ENCODE results near the gene USP38. TPM values are rescaled to one million over a fixed set of nuclear protein-coding genes. Genes with fewer than 3 reads are reported as not detected.

Gene USP38
- total and polyA plus RNA-seq, 4 experiments from 2014 or later, result 22.1 to 26.4 (median 26.0) TPM

DNA sequence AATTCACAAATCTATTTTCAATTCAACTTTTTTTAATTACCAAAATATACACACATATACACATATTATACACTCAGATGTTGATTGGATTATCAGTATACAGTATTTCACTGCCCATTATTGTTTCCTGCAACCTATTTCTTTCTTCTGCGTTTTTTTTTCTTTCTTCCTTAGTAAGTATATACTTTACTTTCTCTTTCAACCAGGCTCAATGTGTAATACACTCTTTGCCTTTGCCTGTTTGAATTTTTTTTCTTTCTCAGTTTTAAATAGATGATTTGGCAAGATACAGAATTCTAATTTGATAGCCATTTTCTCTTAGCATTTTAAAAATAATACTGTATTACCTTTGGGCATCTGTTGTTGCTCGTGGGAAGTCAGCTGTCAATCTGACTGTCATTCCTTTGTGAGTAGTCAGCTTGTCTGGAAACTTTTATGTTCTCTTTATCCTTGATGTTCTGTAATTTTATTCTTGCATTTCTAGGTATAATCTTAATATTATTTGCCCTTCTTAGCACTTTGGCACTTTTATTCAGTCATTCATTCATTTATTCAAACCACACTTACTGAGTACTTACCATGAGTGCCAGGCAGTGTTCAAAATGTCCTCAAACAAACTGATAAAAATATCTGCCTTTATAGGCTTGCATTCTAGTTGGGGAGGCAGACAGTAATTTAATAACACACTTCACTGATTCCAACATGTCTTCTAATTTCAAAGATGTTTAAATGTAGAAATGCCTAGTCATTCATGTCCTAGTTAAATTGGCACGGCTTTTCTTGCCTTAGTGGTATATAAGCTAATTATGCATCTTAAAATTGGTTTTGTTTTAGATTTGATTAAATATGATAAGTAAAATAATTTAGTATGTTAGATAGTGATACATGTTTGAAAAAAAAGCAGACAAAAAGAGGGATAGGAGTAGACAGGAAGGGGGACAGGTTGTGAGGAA is 3.7 kb downstream of the USP38 start:
- peak overlapping the region; percentile 62 to 79 for H3K4me3 ChIP-seq (ENCODE audit: low read length in 2 of 2)
- H3K4me1 ChIP-seq (ENCODE audit: insufficient read depth, low read length), result peaks cover 62% of the 10 kb centered on the region
- ChIA-PET CTCF (ENCODE audit: partially characterized antibody) (no interaction called here), POLR2A (ENCODE audit: partially characterized antibody) (interaction anchor here (1.7 kb wide), 1 partner anchor 11 kb away, joined by 4 read pairs; no protein-coding TSS in a partner anchor)
- Mint-ChIP-seq H3K27me3 (no peaks in the 10 kb centered on the region), H3K4me3 (peak overlapping the region; percentile 85 to 94 (median 92)), H3K9me3 (no peaks in the 10 kb centered on the region), H3K36me3 (peaks cover 51 to 62% of the 10 kb centered on the region in 2 donors), H3K4me1 (peaks cover 50 to 77% (median 58%) of the 10 kb centered on the region in 4 donors), H3K27ac (peak overlapping the region; percentile 53 to 95 (median 85))
- H3K9me3 ChIP-seq (ENCODE audit: control insufficient read depth in 1 of 2, low read length in 2 of 2), result no peaks in the 10 kb centered on the region
- no peaks in the 10 kb centered on the region for H3K27me3 ChIP-seq (ENCODE audit: insufficient read depth, low read length)
- intact Hi-C loops (cut with micrococcal nuclease), result loop anchor here (10.0 kb wide), 2 partner anchors 366 to 1554 kb away; partner anchors contain the start of gene IL15
- DNase-seq, result no peak
- H3K27ac ChIP-seq (ENCODE audit: low read depth, low read length), result peak overlapping the region; percentile 93
- H3K36me3 ChIP-seq (ENCODE audit: insufficient read depth, low read length), result peaks cover 19% of the 10 kb centered on the region

DNA sequence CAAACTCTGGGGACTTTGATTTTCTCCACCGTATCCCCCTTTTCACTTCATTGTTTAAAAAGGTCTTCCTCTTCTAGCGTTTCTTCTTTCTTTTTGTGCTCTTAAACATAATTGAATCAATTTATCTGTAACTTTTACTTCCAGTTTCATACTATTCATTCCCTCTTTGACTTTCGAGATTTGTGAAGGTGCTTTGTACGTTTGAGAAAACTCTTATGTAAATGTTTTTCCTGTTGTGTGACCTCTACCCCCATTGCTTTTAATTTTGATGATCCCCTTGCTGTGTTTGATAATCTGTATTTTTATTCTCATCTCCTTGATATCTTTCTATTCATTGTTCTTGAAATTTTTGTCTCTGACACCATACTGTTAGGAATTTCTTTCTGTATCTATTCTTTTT is 4.8 kb downstream of the USP38 start:
- peaks cover 25% of the 10 kb centered on the region for H3K36me3 ChIP-seq (ENCODE audit: insufficient read depth, low read length)
- DNase-seq, result no peak
- peak overlapping the region in 1 of 2 donors; percentile 79 for H3K4me3 ChIP-seq (ENCODE audit: low read length in 2 of 2)
- H3K27ac ChIP-seq (ENCODE audit: low read depth, low read length), result no peak overlapping the region
- Mint-ChIP-seq H3K36me3 (peaks cover 52 to 67% of the 10 kb centered on the region in 2 donors), H3K4me3 (peak overlapping the region; percentile 76 to 94 (median 92)), H3K4me1 (peaks cover 45 to 67% (median 50%) of the 10 kb centered on the region in 4 donors), H3K27me3 (no peaks in the 10 kb centered on the region), H3K9me3 (no peaks in the 10 kb centered on the region), H3K27ac (peak overlapping the region in 6 of 7 donors; percentile 1 to 95 (median 51))
- ChIA-PET CTCF (ENCODE audit: partially characterized antibody) (no interaction called here), POLR2A (ENCODE audit: partially characterized antibody) (interaction anchor here (1.7 kb wide), 1 partner anchor 10 kb away, joined by 4 read pairs; no protein-coding TSS in a partner anchor)
- intact Hi-C loops (cut with micrococcal nuclease), result loop anchor here (10.0 kb wide), 2 partner anchors 365 to 1555 kb away; partner anchors contain the start of gene IL15
- H3K9me3 ChIP-seq (ENCODE audit: control insufficient read depth in 1 of 2, low read length in 2 of 2), result no peaks in the 10 kb centered on the region
- H3K4me1 ChIP-seq (ENCODE audit: insufficient read depth, low read length), result peaks cover 59% of the 10 kb centered on the region
- no peaks in the 10 kb centered on the region for H3K27me3 ChIP-seq (ENCODE audit: insufficient read depth, low read length)

DNA sequence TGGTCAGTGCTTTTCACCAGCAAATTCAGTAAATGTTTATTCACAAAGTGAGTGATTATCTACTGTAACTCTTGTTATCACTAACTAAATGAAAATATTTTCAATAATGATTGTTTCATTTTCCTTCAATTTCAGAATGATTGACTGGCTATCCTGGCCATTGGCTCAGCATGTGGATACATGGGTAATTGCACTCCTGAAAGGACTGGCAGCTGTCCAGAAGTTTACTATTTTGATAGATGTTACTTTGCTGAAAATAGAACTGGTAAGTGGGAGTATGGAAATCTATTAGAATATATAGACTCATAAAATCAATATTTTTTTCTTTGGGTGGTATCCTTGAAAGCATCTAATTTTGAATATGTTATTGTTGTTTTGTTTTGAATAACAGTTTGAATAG is 10.9 kb downstream of the USP38 start:
- intact Hi-C loops (cut with micrococcal nuclease), result no loop called here
- Mint-ChIP-seq H3K9me3 (no peaks in the 10 kb centered on the region), H3K36me3 (peaks cover 67 to 77% of the 10 kb centered on the region in 2 donors), H3K4me1 (peaks cover 26 to 41% (median 30%) of the 10 kb centered on the region in 4 donors), H3K4me3 (no peak overlapping the region), H3K27me3 (no peaks in the 10 kb centered on the region), H3K27ac (no peak overlapping the region)
- Histone ChIP-seq H3K27me3 (ENCODE audit: insufficient read depth, low read length) (no peaks in the 10 kb centered on the region), H3K27ac (ENCODE audit: low read depth, low read length) (no peak overlapping the region), H3K4me3 (ENCODE audit: low read length in 2 of 2) (no peak overlapping the region), H3K4me1 (ENCODE audit: insufficient read depth, low read length) (peaks cover 23% of the 10 kb centered on the region), H3K9me3 (ENCODE audit: control insufficient read depth in 1 of 2, low read length in 2 of 2) (no peaks in the 10 kb centered on the region), H3K36me3 (ENCODE audit: insufficient read depth, low read length) (peaks cover 67% of the 10 kb centered on the region)
- ChIA-PET POLR2A (ENCODE audit: partially characterized antibody) (no interaction called here), CTCF (ENCODE audit: partially characterized antibody) (no interaction called here)
- no peak for DNase-seq

DNA sequence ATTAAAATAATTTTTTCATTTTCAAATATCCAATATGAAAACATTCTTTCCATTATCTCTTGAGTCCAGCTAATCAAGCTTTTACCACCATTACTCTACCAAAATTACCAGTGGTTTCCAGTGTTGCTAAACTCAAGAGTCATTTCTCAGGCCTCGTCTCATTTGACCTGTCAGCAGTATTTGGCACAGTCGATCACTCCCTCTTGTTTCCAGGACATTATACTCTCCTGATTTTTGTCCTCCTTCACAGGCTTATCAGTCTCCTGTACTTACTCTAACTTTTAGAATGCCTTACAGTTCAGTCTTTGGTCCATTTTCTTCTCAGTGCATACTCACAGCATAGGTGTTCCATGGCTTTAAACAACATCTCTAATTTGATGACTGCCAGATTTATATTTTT is 11.6 kb downstream of the USP38 start:
- Mint-ChIP-seq H3K4me3 (no peak overlapping the region), H3K27ac (no peak overlapping the region), H3K9me3 (no peaks in the 10 kb centered on the region), H3K27me3 (no peaks in the 10 kb centered on the region), H3K36me3 (peaks cover 64 to 79% of the 10 kb centered on the region in 2 donors), H3K4me1 (peaks cover 24 to 41% (median 30%) of the 10 kb centered on the region in 4 donors)
- no peak for DNase-seq
- no peak overlapping the region for H3K4me3 ChIP-seq (ENCODE audit: low read length in 2 of 2)
- no peak overlapping the region for H3K27ac ChIP-seq (ENCODE audit: low read depth, low read length)
- H3K36me3 ChIP-seq (ENCODE audit: insufficient read depth, low read length), result peaks cover 61% of the 10 kb centered on the region
- H3K9me3 ChIP-seq (ENCODE audit: control insufficient read depth in 1 of 2, low read length in 2 of 2), result no peaks in the 10 kb centered on the region
- POLR2A ChIA-PET (ENCODE audit: partially characterized antibody), result no interaction called here
- CTCF ChIA-PET (ENCODE audit: partially characterized antibody), result no interaction called here
- no peaks in the 10 kb centered on the region for H3K27me3 ChIP-seq (ENCODE audit: insufficient read depth, low read length)
- intact Hi-C loops (cut with micrococcal nuclease), result no loop called here
- H3K4me1 ChIP-seq (ENCODE audit: insufficient read depth, low read length), result peaks cover 15% of the 10 kb centered on the region

DNA sequence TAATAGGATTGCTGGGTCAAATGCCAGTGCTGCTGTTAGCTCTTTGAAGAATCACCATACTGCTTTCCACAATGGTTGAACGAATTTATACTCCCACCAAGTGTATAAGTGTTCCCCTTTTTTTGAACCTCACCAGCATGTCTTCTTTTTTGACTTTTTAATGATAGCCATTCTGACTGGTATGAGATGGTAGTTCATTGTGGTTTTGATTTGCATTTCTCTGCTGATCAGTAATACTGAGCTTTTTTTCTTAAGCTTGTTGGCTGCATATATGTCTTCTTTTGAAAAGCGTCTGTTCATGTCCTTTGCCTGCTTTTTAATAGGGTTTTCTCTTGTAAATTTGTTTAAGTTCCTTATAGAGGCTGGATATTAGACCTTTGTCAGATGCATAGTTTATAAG is 14.8 kb downstream of the USP38 start:
- Mint-ChIP-seq H3K36me3 (peaks cover 56 to 76% of the 10 kb centered on the region in 2 donors), H3K27ac (peak overlapping the region in 1 of 7 donors; percentile 57), H3K4me1 (peaks cover 22 to 33% (median 31%) of the 10 kb centered on the region in 4 donors), H3K9me3 (no peaks in the 10 kb centered on the region), H3K27me3 (no peaks in the 10 kb centered on the region), H3K4me3 (no peak overlapping the region)
- H3K27me3 ChIP-seq (ENCODE audit: insufficient read depth, low read length), result no peaks in the 10 kb centered on the region
- intact Hi-C loops (cut with micrococcal nuclease), result no loop called here
- H3K4me1 ChIP-seq (ENCODE audit: insufficient read depth, low read length), result no peaks in the 10 kb centered on the region
- no peak for DNase-seq
- no peak overlapping the region for H3K27ac ChIP-seq (ENCODE audit: low read depth, low read length)
- ChIA-PET POLR2A (ENCODE audit: partially characterized antibody) (interaction anchor here (0.9 to 1.5 kb wide), 2 partner anchors 11 to 14 kb away, joined by 3 to 4 read pairs; no protein-coding TSS in a partner anchor), CTCF (ENCODE audit: partially characterized antibody) (no interaction called here)
- peaks cover 58% of the 10 kb centered on the region for H3K36me3 ChIP-seq (ENCODE audit: insufficient read depth, low read length)
- H3K9me3 ChIP-seq (ENCODE audit: control insufficient read depth in 1 of 2, low read length in 2 of 2), result no peaks in the 10 kb centered on the region
- H3K4me3 ChIP-seq (ENCODE audit: low read length in 2 of 2), result no peak overlapping the region

DNA sequence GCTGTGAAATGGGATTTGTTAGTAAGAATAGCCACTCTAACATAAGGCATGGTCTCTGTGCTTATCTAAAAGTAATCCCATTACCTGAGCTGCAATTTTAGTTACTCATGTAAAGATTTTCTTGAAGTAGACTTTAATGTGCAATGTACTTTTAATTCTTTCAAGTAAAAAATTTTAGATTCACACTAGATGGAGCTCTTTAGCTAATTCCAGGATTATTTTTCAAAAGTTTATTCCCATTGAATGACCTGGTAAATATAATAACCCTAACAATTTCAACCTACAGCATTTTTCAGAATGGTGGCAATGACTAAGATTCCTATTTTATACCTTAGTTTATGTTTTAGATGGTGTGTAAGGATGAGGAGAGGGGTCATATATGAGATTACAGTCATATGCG is 18.1 kb downstream of the USP38 start:
- no peak overlapping the region for H3K4me3 ChIP-seq (ENCODE audit: low read length in 2 of 2)
- no peaks in the 10 kb centered on the region for H3K27me3 Mint-ChIP-seq
- H3K9me3 ChIP-seq (ENCODE audit: control insufficient read depth in 1 of 2, low read length in 2 of 2), result no peaks in the 10 kb centered on the region
- H3K4me1 Mint-ChIP-seq, result peaks cover 19 to 30% (median 26%) of the 10 kb centered on the region in 4 donors
- no peak for DNase-seq
- H3K9me3 Mint-ChIP-seq, result no peaks in the 10 kb centered on the region
- H3K27ac Mint-ChIP-seq, result peak overlapping the region in 1 of 7 donors; percentile 18
- H3K4me3 Mint-ChIP-seq, result no peak overlapping the region
- H3K36me3 Mint-ChIP-seq, result peaks cover 66 to 83% of the 10 kb centered on the region in 2 donors
- intact Hi-C loops (cut with micrococcal nuclease), result no loop called here
- H3K27ac ChIP-seq (ENCODE audit: low read depth, low read length), result no peak overlapping the region
- POLR2A ChIA-PET (ENCODE audit: partially characterized antibody), result no interaction called here
- H3K4me1 ChIP-seq (ENCODE audit: insufficient read depth, low read length), result no peaks in the 10 kb centered on the region
- H3K36me3 ChIP-seq (ENCODE audit: insufficient read depth, low read length), result peaks cover 67% of the 10 kb centered on the region
- CTCF ChIA-PET (ENCODE audit: partially characterized antibody), result interaction anchor here (0.8 kb wide), 1 partner anchor 10 kb away, joined by 4 read pairs; no protein-coding TSS in a partner anchor
- H3K27me3 ChIP-seq (ENCODE audit: insufficient read depth, low read length), result no peaks in the 10 kb centered on the region

DNA sequence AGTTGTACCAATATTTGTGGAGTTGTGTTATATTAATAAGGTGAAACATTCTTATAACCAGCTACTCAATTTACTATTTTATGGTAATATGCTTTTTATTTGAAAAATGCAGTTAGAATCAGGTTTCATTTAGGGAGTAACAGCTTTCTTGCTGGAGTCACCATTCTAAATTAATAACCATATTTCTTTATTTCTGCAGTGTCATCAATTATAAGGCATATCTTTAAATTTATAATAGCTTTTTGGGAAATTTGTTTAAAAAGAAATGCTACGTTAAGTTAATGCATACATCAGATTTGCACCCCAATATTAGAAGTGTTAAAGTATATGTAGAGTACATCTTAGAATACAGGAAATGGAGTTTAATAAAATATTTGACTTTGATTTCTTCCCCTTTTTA is 18.9 kb downstream of the USP38 start:
- H3K9me3 ChIP-seq (ENCODE audit: control insufficient read depth in 1 of 2, low read length in 2 of 2), result no peaks in the 10 kb centered on the region
- Mint-ChIP-seq H3K27me3 (no peaks in the 10 kb centered on the region), H3K4me1 (peaks cover 17 to 30% (median 25%) of the 10 kb centered on the region in 4 donors), H3K27ac (peak overlapping the region in 1 of 7 donors; percentile 18), H3K9me3 (no peaks in the 10 kb centered on the region), H3K4me3 (no peak overlapping the region), H3K36me3 (peaks cover 60 to 81% of the 10 kb centered on the region in 2 donors)
- H3K4me3 ChIP-seq (ENCODE audit: low read length in 2 of 2), result no peak overlapping the region
- H3K4me1 ChIP-seq (ENCODE audit: insufficient read depth, low read length), result no peaks in the 10 kb centered on the region
- H3K27ac ChIP-seq (ENCODE audit: low read depth, low read length), result no peak overlapping the region
- no peaks in the 10 kb centered on the region for H3K27me3 ChIP-seq (ENCODE audit: insufficient read depth, low read length)
- intact Hi-C loops (cut with micrococcal nuclease), result no loop called here
- ChIA-PET CTCF (ENCODE audit: partially characterized antibody) (no interaction called here), POLR2A (ENCODE audit: partially characterized antibody) (no interaction called here)
- H3K36me3 ChIP-seq (ENCODE audit: insufficient read depth, low read length), result peaks cover 60% of the 10 kb centered on the region
- no peak for DNase-seq

Data from CD4-positive, alpha-beta memory T cell (primary cell).